Measurements from ENCODE around the gene SHE.

Gene SHE

DNA sequence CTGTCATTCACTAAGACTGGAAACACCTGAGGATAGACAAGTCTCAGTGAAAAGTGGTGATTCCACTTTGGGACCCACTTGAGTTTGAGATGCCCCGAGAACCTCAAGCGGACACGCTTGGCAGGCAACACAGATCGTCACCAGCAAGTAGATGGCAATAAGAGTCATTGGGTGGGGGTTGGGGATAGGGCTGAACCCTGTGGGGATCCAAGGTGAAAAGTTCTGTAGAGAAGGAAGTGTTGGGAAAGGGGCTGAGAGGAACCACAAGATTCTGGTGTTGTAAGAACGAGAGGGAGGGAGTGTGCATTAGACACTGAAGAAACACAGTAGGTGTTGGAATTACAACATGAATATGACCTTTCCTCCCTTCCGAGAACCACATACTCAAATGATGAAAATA is 45.6 kb downstream of the SHE start:
- DNase-seq = no peak

GRCh38 chr1:154454386-154455120 is 47.7 kb downstream of the SHE start:
- DNase-seq = no peak
- no peak for TF ChIP-seq POLR2A (IDR thresholded peaks at IDR 0.05; ENCODE audit: low read length)
- no peak for TF ChIP-seq GATA1 (IDR thresholded peaks at IDR 0.05; ENCODE audit: low read depth, low read length)

More for the DNA sequence above, 45.6 kb downstream of the SHE start:
- no peak for TF ChIP-seq GATA1 (IDR thresholded peaks at IDR 0.05; ENCODE audit: low read depth, low read length)
- no peak for TF ChIP-seq POLR2A (IDR thresholded peaks at IDR 0.05; ENCODE audit: low read length)

- TF ChIP-seq GATA1 (IDR thresholded peaks at IDR 0.05; ENCODE audit: low read depth, low read length) (no peak), POLR2A (IDR thresholded peaks at IDR 0.05; ENCODE audit: low read length) (no peak)
- DNase-seq = no peak
Measured at GRCh38 chr1:154453574-154454352, 48.4 kb downstream of the SHE start.

DNA sequence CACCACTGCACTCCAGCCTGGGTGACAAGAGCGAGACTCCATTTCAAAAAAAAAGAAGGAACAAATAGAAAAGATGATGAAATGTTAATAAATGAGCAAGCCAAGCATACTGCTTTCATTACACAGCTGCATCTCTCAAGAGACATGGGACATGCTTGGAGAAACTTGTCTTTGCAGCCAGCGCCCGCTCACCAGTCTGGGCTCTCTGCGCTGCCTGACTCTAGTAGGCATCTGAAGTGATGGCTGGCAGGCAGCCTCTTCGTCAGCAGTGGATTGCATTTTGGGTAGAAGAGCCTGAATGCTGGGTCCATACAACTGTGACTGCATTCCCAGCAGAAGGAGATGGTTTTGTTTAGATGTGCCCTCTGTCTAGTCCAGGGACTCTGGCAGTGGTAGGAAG is 49.1 kb downstream of the SHE start:
- TF ChIP-seq POLR2A (IDR thresholded peaks at IDR 0.05; ENCODE audit: low read length) = no peak
- TF ChIP-seq GATA1 (IDR thresholded peaks at IDR 0.05; ENCODE audit: low read depth, low read length) = no peak
- no peak for DNase-seq

- no peak for TF ChIP-seq GATA1 (IDR thresholded peaks at IDR 0.05; ENCODE audit: low read depth, low read length)
- TF ChIP-seq POLR2A (IDR thresholded peaks at IDR 0.05; ENCODE audit: low read length) = no peak
- no peak for DNase-seq
Measured at GRCh38 chr1:154448331-154448811, 53.8 kb downstream of the SHE start.

DNA sequence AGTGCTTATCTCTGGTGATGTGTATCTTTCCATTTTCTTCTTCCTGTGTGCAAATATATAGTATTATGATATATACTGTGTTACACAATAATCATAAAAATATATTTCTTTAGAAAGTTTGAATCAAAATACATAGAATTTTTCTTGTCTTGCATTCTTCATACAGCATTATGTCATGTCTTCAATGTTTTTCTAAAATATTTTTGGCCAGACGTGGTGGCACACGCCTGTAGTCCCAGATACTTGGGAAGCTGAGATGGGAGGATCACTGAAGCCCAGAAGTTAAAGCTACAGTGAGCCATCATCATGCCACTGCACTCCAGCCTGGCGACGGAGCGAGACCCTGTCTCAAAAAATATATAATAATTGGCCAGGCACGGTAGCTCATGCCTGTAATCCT is 55.4 kb downstream of the SHE start:
- no peak for DNase-seq
- TF ChIP-seq POLR2A (IDR thresholded peaks at IDR 0.05; ENCODE audit: low read length) (no peak), GATA1 (IDR thresholded peaks at IDR 0.05; ENCODE audit: low read depth, low read length) (no peak)

GRCh38 chr1:154446292-154446691 is 55.9 kb downstream of the SHE start:
- TF ChIP-seq GATA1 (IDR thresholded peaks at IDR 0.05; ENCODE audit: low read depth, low read length) = no peak
- no peak for TF ChIP-seq POLR2A (IDR thresholded peaks at IDR 0.05; ENCODE audit: low read length)
- no peak for DNase-seq

- DNase-seq = no peak
- TF ChIP-seq POLR2A (IDR thresholded peaks at IDR 0.05; ENCODE audit: low read length) (no peak), GATA1 (IDR thresholded peaks at IDR 0.05; ENCODE audit: low read depth, low read length) (no peak)
Measured at GRCh38 chr1:154445040-154445472, 57.2 kb downstream of the SHE start.

DNA sequence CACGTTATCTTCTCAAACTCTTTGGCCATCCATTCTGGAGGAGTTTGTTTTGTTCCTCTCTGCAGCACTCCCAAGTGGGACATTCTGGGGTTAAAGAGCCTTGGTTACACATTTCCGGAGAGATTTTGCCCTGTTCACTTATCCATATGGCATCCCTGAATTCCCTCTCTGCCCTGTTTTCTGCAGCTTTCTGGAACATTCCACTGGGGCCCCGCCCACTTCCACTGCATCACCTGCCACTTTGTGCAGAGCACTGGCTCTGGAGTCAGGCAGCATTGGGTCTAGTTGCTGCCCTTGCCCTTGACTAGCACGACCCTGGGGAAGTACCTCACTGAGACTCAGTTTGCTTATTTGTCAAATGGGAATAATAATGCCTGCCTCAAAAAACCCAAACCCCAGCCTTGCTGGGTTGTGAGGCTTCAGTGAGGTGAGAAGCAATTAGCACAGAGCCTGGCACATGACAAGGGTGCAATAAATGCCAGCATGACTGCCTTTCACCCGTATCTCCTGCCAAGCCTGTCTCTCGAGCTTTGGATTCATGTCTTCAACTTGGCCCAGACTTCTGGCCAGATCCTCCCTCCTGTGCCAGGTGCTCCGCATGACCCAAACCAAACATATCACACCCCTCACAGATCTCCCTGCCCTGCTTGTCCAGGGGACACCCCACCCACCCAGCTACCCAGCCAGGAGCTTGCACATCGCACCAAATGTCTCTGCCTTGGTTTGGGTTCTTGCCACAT is 58.8 kb downstream of the SHE start:
- no peak for DNase-seq
- no peak for TF ChIP-seq GATA1 (IDR thresholded peaks at IDR 0.05; ENCODE audit: low read depth, low read length)
- no peak for TF ChIP-seq POLR2A (IDR thresholded peaks at IDR 0.05; ENCODE audit: low read length)

GRCh38 chr1:154442006-154442740 is 60.0 kb downstream of the SHE start:
- peak in 1 of 2 experiments; percentile 40 for DNase-seq
- TF ChIP-seq POLR2A (IDR thresholded peaks at IDR 0.05; ENCODE audit: low read length) = no peak
- no peak for TF ChIP-seq GATA1 (IDR thresholded peaks at IDR 0.05; ENCODE audit: low read depth, low read length)

DNA sequence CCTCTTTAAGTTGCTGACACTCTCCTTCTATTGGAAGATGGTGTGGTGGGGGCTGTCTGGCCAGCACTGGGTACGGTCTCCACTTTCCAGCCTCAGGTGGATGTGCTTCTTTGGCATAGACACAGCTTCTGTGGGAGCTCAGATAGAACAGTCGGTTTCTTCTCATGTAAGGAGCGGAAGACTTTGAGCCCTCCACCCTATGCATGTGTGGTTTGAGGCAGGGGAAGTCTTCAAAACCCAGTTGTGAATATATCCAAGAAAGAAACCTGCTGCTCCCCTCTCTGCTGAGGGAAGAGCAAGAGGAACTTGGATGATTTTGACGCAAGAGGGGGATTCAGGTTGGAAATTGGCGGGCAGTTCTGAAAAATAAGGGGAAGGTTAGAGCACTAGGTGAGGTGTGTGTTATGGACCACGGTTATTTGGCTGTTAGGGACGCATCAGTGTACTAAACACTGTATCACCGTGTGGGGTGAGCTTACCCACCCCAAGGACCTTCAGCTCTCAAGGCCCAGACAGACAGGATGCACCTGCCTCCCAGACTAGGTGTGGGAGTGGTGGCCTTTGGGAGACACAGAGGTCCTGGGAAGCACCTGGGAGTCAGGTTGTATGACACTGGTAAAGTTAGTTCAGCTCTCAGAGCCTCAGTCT is 60.8 kb downstream of the SHE start:
- TF ChIP-seq GATA1 (IDR thresholded peaks at IDR 0.05; ENCODE audit: low read depth, low read length) (no peak), POLR2A (IDR thresholded peaks at IDR 0.05; ENCODE audit: low read length) (no peak)
- no peak for DNase-seq

DNA sequence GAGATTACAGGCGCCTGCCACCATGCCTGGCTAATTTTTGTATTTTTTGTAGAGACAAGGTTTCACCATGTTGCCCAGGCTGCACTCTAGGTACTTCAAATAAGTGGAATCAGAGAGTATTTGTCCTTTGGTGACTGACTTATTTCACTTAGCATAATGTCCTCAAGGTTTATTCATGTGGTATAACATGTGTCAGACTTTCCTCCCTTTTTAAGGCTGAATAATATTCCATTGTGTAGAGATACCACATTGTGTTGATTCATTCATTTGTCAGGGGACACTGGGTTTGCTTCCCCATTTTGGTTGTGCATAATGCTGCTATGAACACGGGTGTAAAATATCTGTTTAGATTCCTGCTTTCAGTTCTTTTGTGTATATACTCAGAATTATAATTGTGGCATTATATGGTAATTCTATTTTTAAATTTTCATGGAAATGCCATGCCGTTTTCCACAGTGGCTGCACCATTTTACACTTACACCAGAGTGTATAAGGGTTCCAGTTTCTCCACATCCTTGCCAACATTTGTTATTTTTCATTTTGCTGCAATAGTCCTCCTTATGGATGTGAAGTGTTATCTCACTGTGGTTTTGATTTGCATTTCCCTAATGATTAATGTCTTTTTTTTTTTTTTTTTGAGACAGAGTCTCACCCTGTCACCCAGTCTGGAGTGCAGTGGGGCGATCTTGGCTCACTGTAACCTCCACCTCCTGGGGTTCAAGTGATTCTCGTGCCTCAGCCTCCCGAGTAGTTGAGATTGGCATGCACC is 62.0 kb downstream of the SHE start:
- TF ChIP-seq POLR2A (IDR thresholded peaks at IDR 0.05; ENCODE audit: low read length) = no peak
- no peak for TF ChIP-seq GATA1 (IDR thresholded peaks at IDR 0.05; ENCODE audit: low read depth, low read length)

More for the DNA sequence above, 62.0 kb downstream of the SHE start:
- no peak for DNase-seq
